Endothelial cell (in vitro differentiated cells): ENCODE data around the gene CYSTM1. TPM values are rescaled to one million over a fixed set of nuclear protein-coding genes. Genes with fewer than 3 reads are reported as not detected.

ENCODE experiments used
- DNase-seq: peaks from one replicate; pipeline ENCODE4 v3.0.0; 2021; ENCODE audit warnings: low spot score
- H3K27ac Mint-ChIP-seq: one replicate; pipeline ENCODE4 v1.8.0; 2021; ENCODE audit warnings: mixed read lengths, inconsistent platforms; ENCODE audit not compliant: unreplicated experiment
- H3K27me3 Mint-ChIP-seq: one replicate; pipeline ENCODE4 v1.8.0; 2021; ENCODE audit warnings: mild to moderate bottlenecking, moderate library complexity, mixed read lengths, inconsistent platforms; ENCODE audit not compliant: unreplicated experiment
- H3K36me3 Mint-ChIP-seq: one replicate; pipeline ENCODE4 v1.8.0; 2021; ENCODE audit warnings: mild to moderate bottlenecking, low read depth, mixed read lengths, inconsistent platforms; ENCODE audit not compliant: unreplicated experiment
- H3K4me1 Mint-ChIP-seq: one replicate; pipeline ENCODE4 v1.8.0; 2021; ENCODE audit warnings: mild to moderate bottlenecking, mixed read lengths, inconsistent platforms; ENCODE audit not compliant: unreplicated experiment
- H3K4me3 Mint-ChIP-seq: one replicate; pipeline ENCODE4 v1.8.0; 2021; ENCODE audit warnings: mild to moderate bottlenecking, mixed read lengths, inconsistent platforms; ENCODE audit not compliant: unreplicated experiment
- H3K9me3 Mint-ChIP-seq: one replicate; pipeline ENCODE4 v1.8.0; 2021; ENCODE audit warnings: mixed read lengths, inconsistent platforms; ENCODE audit not compliant: unreplicated experiment
- CTCF ChIP-seq: fragments of 200-600 bp; sonication (generic); IDR thresholded peaks from one replicate; pipeline ENCODE4 v1.5.0; 2021; ENCODE audit warnings: antibody characterized with exemption; ENCODE audit not compliant: unreplicated experiment
- total RNA-seq: library from RNA; stranded (reverse); fragmentation: NEBNext Ultra II Directional; extraction: Animal tissue kit (Norgen Biotek cat#: 25700); gene quantifications from one replicate; pipeline ENCODE4 v1.2.1, GENCODE V29; 2021; ENCODE audit not compliant: unreplicated experiment

Gene CYSTM1
- total RNA-seq, 1 donor from 2014 or later = 21.7 TPM

GRCh38 chr5:140159014-140159927 lies 15.7 kb upstream of the CYSTM1 start:
- Mint-ChIP-seq H3K27ac (no peak overlapping the region), H3K9me3 (no peaks in the 10 kb centered on the region), H3K27me3 (peaks cover 3% of the 10 kb centered on the region), H3K4me1 (peaks cover 12% of the 10 kb centered on the region), H3K4me3 (no peak overlapping the region), H3K36me3 (peaks cover 3% of the 10 kb centered on the region)
- no peak for TF ChIP-seq CTCF
- no peak for DNase-seq

- no peak for TF ChIP-seq CTCF
- Mint-ChIP-seq H3K4me3 (no peak overlapping the region), H3K4me1 (peaks cover 11% of the 10 kb centered on the region), H3K9me3 (no peaks in the 10 kb centered on the region), H3K27me3 (peaks cover 1% of the 10 kb centered on the region), H3K36me3 (no peaks in the 10 kb centered on the region), H3K27ac (no peak overlapping the region)
- no peak for DNase-seq
Measured at GRCh38 chr5:140162275-140162674, 12.7 kb upstream of the CYSTM1 start.

GRCh38 chr5:140162781-140163180 lies 12.2 kb upstream of the CYSTM1 start:
- H3K27ac Mint-ChIP-seq = no peak overlapping the region
- H3K27me3 Mint-ChIP-seq = peaks cover 1% of the 10 kb centered on the region
- H3K36me3 Mint-ChIP-seq = no peaks in the 10 kb centered on the region
- H3K4me1 Mint-ChIP-seq = peaks cover 11% of the 10 kb centered on the region
- H3K9me3 Mint-ChIP-seq = no peaks in the 10 kb centered on the region
- no peak for TF ChIP-seq CTCF
- H3K4me3 Mint-ChIP-seq = no peak overlapping the region
- no peak for DNase-seq

DNA sequence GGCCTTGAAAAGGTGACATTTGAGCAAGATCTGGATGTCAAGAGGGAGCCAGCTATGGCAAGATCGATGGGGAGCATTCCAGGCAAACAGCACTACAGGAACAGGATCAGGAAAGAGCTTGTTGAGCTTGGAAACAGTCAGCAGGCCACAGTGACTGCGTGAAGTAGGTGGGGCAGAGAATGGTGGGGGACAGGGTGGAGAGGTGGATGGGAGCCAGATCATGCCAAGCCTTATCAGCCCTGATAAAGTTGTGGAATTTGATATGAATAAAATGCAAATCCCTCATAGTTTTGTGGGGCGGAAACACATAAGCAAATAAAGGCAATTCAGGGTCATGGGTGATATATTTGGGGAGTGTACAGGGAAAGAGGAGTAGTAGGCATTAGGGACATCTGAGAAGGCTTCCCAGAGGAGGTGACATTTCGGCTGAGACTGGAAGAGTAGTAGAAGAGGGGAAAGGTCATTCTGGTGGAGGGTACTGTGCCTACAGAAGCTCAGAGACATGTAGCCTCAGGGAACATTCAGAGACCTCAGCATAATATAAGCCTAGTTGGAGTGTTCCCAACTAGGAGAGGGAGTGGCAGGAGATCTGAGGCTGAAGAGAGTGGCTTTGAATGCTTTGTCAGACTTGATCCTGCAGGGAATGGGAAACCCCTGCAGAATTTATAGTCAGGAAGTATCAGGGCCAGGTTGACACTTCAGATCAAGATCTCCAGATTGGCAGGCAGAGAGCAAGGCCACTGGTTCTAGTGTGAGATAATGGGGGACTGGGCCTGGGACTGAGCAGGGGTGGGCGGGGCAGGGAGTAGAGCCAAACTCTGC lies 9.7 kb upstream of the CYSTM1 start:
- H3K4me3 Mint-ChIP-seq = no peak overlapping the region
- H3K9me3 Mint-ChIP-seq = no peaks in the 10 kb centered on the region
- H3K4me1 Mint-ChIP-seq = peaks cover 11% of the 10 kb centered on the region
- no peak for TF ChIP-seq CTCF
- no peak for DNase-seq
- H3K36me3 Mint-ChIP-seq = no peaks in the 10 kb centered on the region
- no peak overlapping the region for H3K27ac Mint-ChIP-seq
- H3K27me3 Mint-ChIP-seq = peaks cover 1% of the 10 kb centered on the region

GRCh38 chr5:140165923-140166270 lies 9.1 kb upstream of the CYSTM1 start:
- Mint-ChIP-seq H3K4me1 (peaks cover 11% of the 10 kb centered on the region), H3K36me3 (no peaks in the 10 kb centered on the region), H3K27ac (no peak overlapping the region), H3K4me3 (no peak overlapping the region), H3K27me3 (peaks cover 1% of the 10 kb centered on the region), H3K9me3 (no peaks in the 10 kb centered on the region)
- DNase-seq = no peak
- TF ChIP-seq CTCF = no peak
